CD4-positive, alpha-beta T cell (primary cell): ENCODE results near the gene INPP5A. TPM values are rescaled to one million over a fixed set of nuclear protein-coding genes. Genes with fewer than 3 reads are reported as not detected.

Experiments used
- ATAC-seq: fragments of 200-7000 bp; cut with Tn5 transposase; one replicate; pipeline ENCODE4 v1.10.0; 2022; ENCODE audit warnings: mild to moderate bottlenecking; ENCODE audit not compliant: poor library complexity
- CTCF ChIA-PET: fragments of 350-600 bp; sonication (Branson Sonifier 250); formaldehyde crosslinking; loops from one replicate; lab custom pipeline; 2021; ENCODE audit warnings: antibody characterized with exemption, inconsistent platforms; lab: Charles Lee
- POLR2A ChIA-PET: fragments of 350-600 bp; sonication (Branson Sonifier 250); formaldehyde crosslinking; loops from one replicate; lab custom pipeline; 2021; ENCODE audit warnings: antibody characterized with exemption, inconsistent platforms; lab: Charles Lee
- DNase-seq, 14 experiments: peaks; one replicate each; pipeline ENCODE4 v3.0.0-alpha.2; 2013 to 2020; ENCODE audit warnings: mixed read lengths in 2 of 14
- H3K27ac ChIP-seq, 2 donors: one replicate each; pipeline versions ENCODE4 v1.5.1 to v1.7.0; 2013; ENCODE audit warnings: low read length in 2 of 2, low read depth in 1 of 2, mild to moderate bottlenecking in 1 of 2
- H3K27me3 ChIP-seq, 2 experiments: 1 replicate in 1 of 2; 2 replicates in 1 of 2; pipeline versions ENCODE4 v1.6.1 to v1.7.0; 2013; ENCODE audit warnings: low read length in 2 of 2, control low read depth in 1 of 2, mild to moderate bottlenecking in 1 of 2, moderate library complexity in 1 of 2; ENCODE audit not compliant: insufficient read depth in 2 of 2, control insufficient read depth in 1 of 2
- H3K36me3 ChIP-seq: one replicate; pipeline ENCODE4 v1.6.1; 2013; ENCODE audit warnings: low read length, control low read depth; ENCODE audit not compliant: insufficient read depth
- H3K4me1 ChIP-seq: one replicate; pipeline ENCODE4 v1.6.1; 2013; ENCODE audit warnings: low read length, control low read depth; ENCODE audit not compliant: insufficient read depth
- H3K4me3 ChIP-seq: one replicate; pipeline ENCODE4 v1.5.1; 2013; ENCODE audit warnings: mild to moderate bottlenecking, low read length, moderate library complexity
- H3K9me3 ChIP-seq, 2 experiments: 1 replicate in 1 of 2; 2 replicates in 1 of 2; pipeline versions ENCODE4 v1.6.1 to v1.7.0; 2013; ENCODE audit warnings: low read length in 2 of 2, mild to moderate bottlenecking in 2 of 2, control low read depth in 1 of 2, moderate library complexity in 1 of 2; ENCODE audit not compliant: control insufficient read depth in 1 of 2, insufficient read depth in 1 of 2
- H3K27ac Mint-ChIP-seq: one replicate; pipeline ENCODE4 v1.8.0; 2020; ENCODE audit warnings: mixed read lengths
- H3K27me3 Mint-ChIP-seq: one replicate; pipeline ENCODE4 v1.8.0; 2021; ENCODE audit warnings: mixed read lengths
- H3K36me3 Mint-ChIP-seq: one replicate; pipeline ENCODE4 v1.8.0; 2021; ENCODE audit warnings: low read depth, mixed read lengths
- H3K4me1 Mint-ChIP-seq: one replicate; pipeline ENCODE4 v1.8.0; 2021; ENCODE audit warnings: low read depth, mixed read lengths
- H3K4me3 Mint-ChIP-seq: one replicate; pipeline ENCODE4 v1.8.0; 2020; ENCODE audit warnings: mild to moderate bottlenecking, mixed read lengths
- H3K9me3 Mint-ChIP-seq: one replicate; pipeline ENCODE4 v1.8.0; 2020; ENCODE audit warnings: mixed read lengths
- CTCF ChIP-seq: fragments of 200-600 bp; IDR thresholded peaks from one replicate; pipeline ENCODE4 v1.8.0; 2022; ENCODE audit warnings: antibody characterized with exemption, mild to moderate bottlenecking
- intact Hi-C, 2 experiments: fragments of 100-400 bp; cut with DNase I in 1 of 2; cut with micrococcal nuclease in 1 of 2; formaldehyde crosslinking; loops; one replicate each; pipeline versions ENCODE4 v1.15.1 to v1.9.0; 2023 to 2025; cut with DNase I, micrococcal nuclease
- total RNA-seq, 174 experiments: library from RNA in 2 of 174; stranded (reverse) in 2 of 174; gene quantifications; one replicate each; pipeline ENCODE4 v1.2.3 and lab custom pipeline; 2021 to 2026

Gene INPP5A
- total RNA-seq, 2 experiments from 2014 or later, result 22.0 to 24.8 TPM

GRCh38 chr10:132632851-132633684, 95.5 kb downstream of the INPP5A start:
- H3K27me3 ChIP-seq, result no peaks in the 10 kb centered on the region
- no peaks in the 10 kb centered on the region for H3K36me3 ChIP-seq
- no peak overlapping the region for H3K27ac ChIP-seq
- no peaks in the 10 kb centered on the region for H3K9me3 Mint-ChIP-seq
- intact Hi-C loops, result loop anchor here in 1 of 2 experiments (5.0 kb wide), 1 partner anchor 241 kb away; no protein-coding TSS in a partner anchor
- ChIA-PET POLR2A (no interaction called here), CTCF (interaction anchor here (1.3 kb wide), 1 partner anchor 174 kb away, joined by 3 read pairs; no protein-coding TSS in a partner anchor)
- H3K27me3 Mint-ChIP-seq, result no peaks in the 10 kb centered on the region
- H3K9me3 ChIP-seq, result no peaks in the 10 kb centered on the region
- H3K36me3 Mint-ChIP-seq, result no peaks in the 10 kb centered on the region
- H3K4me1 ChIP-seq, result peaks cover 15% of the 10 kb centered on the region
- peaks cover 42% of the 10 kb centered on the region for H3K4me1 Mint-ChIP-seq
- no peak for TF ChIP-seq CTCF
- H3K4me3 ChIP-seq, result no peak overlapping the region
- H3K27ac Mint-ChIP-seq, result no peak overlapping the region
- ATAC-seq, result no peak
- no peak for DNase-seq
- no peak overlapping the region for H3K4me3 Mint-ChIP-seq

- H3K4me1 Mint-ChIP-seq, result peaks cover 31% of the 10 kb centered on the region
- ChIA-PET POLR2A (interaction anchor here (1.2 kb wide), 1 partner anchor 95 kb away, joined by 3 read pairs; no protein-coding TSS in a partner anchor), CTCF (interaction anchor here (0.6 to 1.3 kb wide), 2 partner anchors 176 to 247 kb away, joined by 3 read pairs; no protein-coding TSS in a partner anchor)
Observed at GRCh38 chr10:132634241-132634946, 96.8 kb downstream of the INPP5A start.

More at GRCh38 chr10:132634241-132634946, 96.8 kb downstream of the INPP5A start:
- Mint-ChIP-seq H3K36me3 (no peaks in the 10 kb centered on the region), H3K9me3 (no peaks in the 10 kb centered on the region), H3K27me3 (no peaks in the 10 kb centered on the region), H3K4me3 (no peak overlapping the region), H3K27ac (peak overlapping the region; percentile 10)
- Histone ChIP-seq H3K4me3 (no peak overlapping the region), H3K36me3 (no peaks in the 10 kb centered on the region), H3K27me3 (no peaks in the 10 kb centered on the region), H3K27ac (no peak overlapping the region), H3K9me3 (no peaks in the 10 kb centered on the region), H3K4me1 (peaks cover 9% of the 10 kb centered on the region)
- no peak for TF ChIP-seq CTCF
- intact Hi-C loops, result loop anchor here in 1 of 2 experiments (5.0 kb wide), 1 partner anchor 242 kb away; no protein-coding TSS in a partner anchor
- DNase-seq (peak in 1 of 14 experiments; percentile 31), ATAC-seq (no peak)
